HepG2 (cell line): ENCODE data around the gene WBP1. TPM values are rescaled to one million over a fixed set of nuclear protein-coding genes. Genes with fewer than 3 reads are reported as not detected.
A peak's percentile ranks its signal among the peaks of the same experiment; 100 is the strongest.

Source experiments
- ATAC-seq: fragments of 200-7000 bp; cut with Tn5 transposase; 3 replicates; pipeline ENCODE4 v1.9.1; 2020; ENCODE audit warnings: mild to moderate bottlenecking, moderate library complexity
- BruUV-seq: library from RNA; stranded (reverse); fragments of 400-500 nt; replicated peaks from 2 replicates; lab custom pipeline; 2021; lab: Mats Ljungman, UMichigan
- CTCF ChIA-PET: fragments of 300-600 bp; formaldehyde crosslinking; extraction: SDS; loops from one replicate; lab custom pipeline; 2021; ENCODE audit warnings: low total read pairs, inconsistent platforms, low intra/inter-chr PET ratio; lab: Yijun Ruan, JAX
- POLR2A ChIA-PET: fragments of 350-600 bp; sonication (Branson Sonifier 250); formaldehyde crosslinking; loops from one replicate; lab custom pipeline; 2020; ENCODE audit warnings: antibody characterized with exemption, inconsistent platforms; lab: Yijun Ruan, JAX
- DNase-seq: peaks from one replicate; pipeline ENCODE4 v3.0.0-alpha.2; 2015; ENCODE audit warnings: low spot score
- FAIRE-seq: peaks from 3 replicates; lab custom pipeline; 2011; peaks lifted over from hg19 to GRCh38; lab: Jason Lieb, UNC
- H2AFZ ChIP-seq: one replicate; pipeline ENCODE4 v1.6.1; 2011; ENCODE audit warnings: low read length, inconsistent platforms
- H3K27ac ChIP-seq: fragments of 300-600 bp; 3 replicates; pipeline ENCODE4 v1.8.0; 2011; ENCODE audit warnings: mixed run types, mild to moderate bottlenecking, mixed read lengths, low read length, inconsistent platforms; ENCODE audit not compliant: insufficient read depth; ENCODE audit errors: extremely low read length
- H3K27me3 ChIP-seq, 2 experiments: fragments of 200-600 bp in 1 of 2; 2 replicates in 1 of 2; 3 replicates in 1 of 2; pipeline versions ENCODE4 v1.6.0 to v1.8.0; 2011; ENCODE audit warnings: low read length in 2 of 2, mild to moderate bottlenecking in 2 of 2, moderate library complexity in 2 of 2, inconsistent platforms in 1 of 2; ENCODE audit not compliant: insufficient read depth in 2 of 2, control insufficient read depth in 1 of 2
- H3K36me3 ChIP-seq, 2 experiments: fragments of 200-600 bp in 1 of 2; replicated peaks in 1 of 2; 2 replicates in 1 of 2; 3 replicates in 1 of 2; pipeline versions ENCODE4 v1.5.1 to v1.8.0; 2011; ENCODE audit warnings: low read length in 2 of 2, inconsistent platforms in 1 of 2; ENCODE audit not compliant: insufficient read depth in 2 of 2, control insufficient read depth in 1 of 2
- H3K4me1 ChIP-seq: 2 replicates; pipeline ENCODE4 v1.5.1; 2012; ENCODE audit warnings: low read length, inconsistent platforms; ENCODE audit not compliant: insufficient read depth
- H3K4me2 ChIP-seq: 2 replicates; pipeline ENCODE4 v1.6.0; 2011; ENCODE audit warnings: low read depth, low read length, inconsistent platforms
- H3K4me3 ChIP-seq, 3 experiments: fragments of 200-600 bp in 1 of 3; sonication (generic), shearing (Covaris generic) in 1 of 3; replicated peaks in 1 of 3; 2 replicates each; pipeline ENCODE4 v1.5.1; 2011 to 2016; ENCODE audit warnings: low read length in 3 of 3, inconsistent platforms in 2 of 3, low read depth in 2 of 3, mild to moderate bottlenecking in 2 of 3, control low read depth in 1 of 3, mixed read lengths in 1 of 3; ENCODE audit not compliant: insufficient read depth in 1 of 3
- H3K79me2 ChIP-seq: one replicate; pipeline ENCODE4 v1.6.1; 2011; ENCODE audit warnings: low read length, inconsistent platforms; ENCODE audit not compliant: insufficient read depth
- H3K9ac ChIP-seq: 2 replicates; pipeline ENCODE4 v1.6.0; 2011; ENCODE audit warnings: mild to moderate bottlenecking, low read depth, low read length, inconsistent platforms; ENCODE audit not compliant: insufficient read depth
- H3K9me3 ChIP-seq: 2 replicates; pipeline ENCODE4 v1.5.1; 2012; ENCODE audit warnings: mild to moderate bottlenecking, low read length
- H4K20me1 ChIP-seq: 2 replicates; pipeline ENCODE4 v1.6.0; 2011; ENCODE audit warnings: inconsistent platforms, mild to moderate bottlenecking, low read length, moderate library complexity; ENCODE audit not compliant: insufficient read depth
- CREM ChIP-seq, 2 experiments: sonication (generic) in 1 of 2; formaldehyde crosslinking in 1 of 2; IDR thresholded peaks; 2 replicates each; pipeline versions ENCODE4 v1.4.0 to v1.6.1; 2016 to 2020; ENCODE audit warnings: antibody characterized with exemption in 1 of 2, mild to moderate bottlenecking in 1 of 2, missing genetic modification reagents in 1 of 2
- FOXC1 ChIP-seq: sonication (generic); formaldehyde crosslinking; IDR thresholded peaks from 2 replicates; pipeline ENCODE4 v1.8.0; 2022; ENCODE audit warnings: mild to moderate bottlenecking, missing genetic modification reagents, borderline replicate concordance
- NR2F6 ChIP-seq, 2 experiments: IDR thresholded peaks; 2 replicates each; pipeline ENCODE4 v1.6.1; 2016; ENCODE audit warnings: antibody characterized with exemption in 1 of 2, mild to moderate bottlenecking in 1 of 2
- PAF1 ChIP-seq: IDR thresholded peaks from 2 replicates; pipeline ENCODE4 v1.6.1; 2016; ENCODE audit warnings: missing genetic modification reagents, missing compliant biosample characterization
- PHF8 ChIP-seq: sonication (generic); formaldehyde crosslinking; IDR thresholded peaks from 2 replicates; pipeline ENCODE4 v1.5.0; 2020; ENCODE audit warnings: missing genetic modification reagents
- POLR2AphosphoS2 ChIP-seq: IDR thresholded peaks from 2 replicates; pipeline ENCODE4 v1.6.1; 2011; ENCODE audit warnings: low read depth, low read length, improper control_type of control experiment
- POLR2G ChIP-seq: fragments of 200-400 bp; formaldehyde crosslinking; IDR thresholded peaks from 2 replicates; pipeline ENCODE4 v1.6.1; 2018; ENCODE audit warnings: mild to moderate bottlenecking, low read depth, low read length, moderate library complexity
- RBM22 ChIP-seq: fragments of 200-400 bp; formaldehyde crosslinking; optimal IDR thresholded peaks from 2 replicates; pipeline ENCODE3; 2017; ENCODE audit warnings: mild to moderate bottlenecking, low read length, moderate library complexity
- RFXANK ChIP-seq: IDR thresholded peaks from 2 replicates; pipeline ENCODE4 v1.6.1; 2016
- RNF2 ChIP-seq: fragments of 450-650 bp; conservative IDR thresholded peaks from 2 replicates; pipeline ENCODE4 v1.6.1; 2016; ENCODE audit warnings: low read depth
- RXRA ChIP-seq: sonication (generic); formaldehyde crosslinking; IDR thresholded peaks from 2 replicates; pipeline ENCODE4 v1.5.1; 2020; ENCODE audit warnings: missing genetic modification reagents
- SALL1 ChIP-seq: sonication (generic); formaldehyde crosslinking; IDR thresholded peaks from 2 replicates; pipeline ENCODE4 v1.8.0; 2022; ENCODE audit warnings: mild to moderate bottlenecking, missing genetic modification reagents
- SP4 ChIP-seq: sonication (generic); formaldehyde crosslinking; IDR thresholded peaks from 2 replicates; pipeline ENCODE4 v1.8.1; 2023; ENCODE audit warnings: mild to moderate bottlenecking, missing genetic modification reagents
- ZC3H13 ChIP-seq: sonication (generic); formaldehyde crosslinking; IDR thresholded peaks from 2 replicates; pipeline ENCODE4 v1.8.1; 2023; ENCODE audit warnings: mild to moderate bottlenecking, missing genetic modification reagents, moderate library complexity
- ZNF33B ChIP-seq: sonication (generic); formaldehyde crosslinking; IDR thresholded peaks from 2 replicates; pipeline ENCODE4 v1.5.1; 2020; ENCODE audit warnings: mild to moderate bottlenecking, missing genetic modification reagents
- ZNF605 ChIP-seq: sonication (generic); formaldehyde crosslinking; IDR thresholded peaks from 2 replicates; pipeline ENCODE4 v1.8.0; 2022; ENCODE audit warnings: mild to moderate bottlenecking, missing genetic modification reagents
- ZNF75D ChIP-seq: sonication (generic); formaldehyde crosslinking; IDR thresholded peaks from 2 replicates; pipeline ENCODE4 v1.8.1; 2023; ENCODE audit warnings: missing genetic modification reagents, mild to moderate bottlenecking, borderline replicate concordance
- WGBS: methylation state at CpG from one replicate; pipeline ENCODE4 v1.1.6; 2017; ENCODE audit warnings: low lambda C conversion rate; 5-methylcytosine and 5-hydroxymethylcytosine counted together
- in situ Hi-C: cut with HindIII; loops from 2 replicates; pipeline ENCODE4 v1.10.0; 2017; ENCODE audit warnings: low pct_unique_long_range_greater_than_20kb; ENCODE audit not compliant: extremely low pct_ligation_motif_present
- intact Hi-C: fragments of 100-400 bp; cut with micrococcal nuclease; formaldehyde crosslinking; loops from one replicate; pipeline ENCODE4 v1.10.0; 2022; ENCODE audit not compliant: unreplicated experiment
- polyA plus RNA-seq, 8 experiments: library from polyadenylated mRNA; depleted of rRNA in 3 of 8; stranded (reverse) in 7 of 8; unstranded in 1 of 8; fragments of >200 nt; fragmentation: Illumina TruSeq in 4 of 8; extraction: Trizol in 4 of 8; gene quantifications; 2 replicates each; pipeline versions ENCODE4 v1.2.1 to v1.2.3, GENCODE V29; 2011 to 2016; ENCODE audit warnings: low read depth in 4 of 8, missing spikeins in 1 of 8, mixed read lengths in 1 of 8; ENCODE audit not compliant: insufficient read depth in 1 of 8
- total RNA-seq, 5 experiments: library from RNA; depleted of rRNA; stranded (reverse); fragments of >200 nt; fragmentation: Illumina TruSeq; extraction: Trizol; gene quantifications; 2 replicates each; pipeline ENCODE4 v1.2.3, GENCODE V29; 2016; ENCODE audit warnings: low read depth in 1 of 5
- TF ChIP-seq, protein P1 (sequence below): sonication (generic); formaldehyde crosslinking; IDR thresholded peaks from 2 replicates; pipeline ENCODE4 v1.4.0; 2020; ENCODE audit warnings: missing genetic modification reagents, borderline replicate concordance
- TF ChIP-seq, protein P2 (sequence below): IDR thresholded peaks from 2 replicates; pipeline ENCODE4 v1.6.1; 2016; ENCODE audit warnings: low read depth
- TF ChIP-seq, protein P3 (sequence below): sonication (generic); formaldehyde crosslinking; IDR thresholded peaks from 2 replicates; pipeline ENCODE4 v1.5.1; 2020; ENCODE audit warnings: mild to moderate bottlenecking, missing genetic modification reagents, borderline replicate concordance

WBP1 gene
- total and polyA plus RNA-seq, 2 of the 13 experiments (the other 11 are each of a cell fraction or from before 2014, with no cell fraction given) = 38.8 to 85.7 TPM

- Histone ChIP-seq H3K27ac (peak overlapping the region; percentile 9), H3K4me3 (peak overlapping the region; percentile 5 to 26 (median 14); a peak in 2 of 6 replicates), H3K4me1 (peaks cover 69% of the 10 kb centered on the region), H3K79me2 (peaks cover 51% of the 10 kb centered on the region), H3K9ac (peak overlapping the region; percentile 27; the same call in 1 of the 2 replicates), H2AFZ (no peak overlapping the region), H3K9me3 (no peaks in the 10 kb centered on the region), H4K20me1 (no peaks in the 10 kb centered on the region), H3K4me2 (peak overlapping the region; percentile 92), H3K36me3 (no peaks in the 10 kb centered on the region; a peak in 3 of 5 replicates), H3K27me3 (no peaks in the 10 kb centered on the region; a peak in 1 of 5 replicates)
- ChIA-PET POLR2A (interaction anchor here (0.8 to 16.5 kb wide), 14 partner anchors 9 to 76 kb away, joined by 3 to 795 read pairs (median 11); partner anchors contain the start of genes AUP1, CCDC142, DQX1 and HTRA2), CTCF (interaction anchor here (1.9 kb wide), 1 partner anchor 82 kb away, joined by 6 read pairs; no protein-coding TSS in a partner anchor)
- DNase-seq (no peak), ATAC-seq (no peak), FAIRE-seq (no peak)
- 82% methylated on average over 14 of the region's 14 CpGs for WGBS
- intact Hi-C loops (loop anchor here (2.0 kb wide), 1 partner anchor 81 kb away; no protein-coding TSS in a partner anchor), in situ Hi-C loops (no loop called here)
- no TSS peak for BruUV-seq
- TF ChIP-seq PAF1 (CRISPR knock-in tag) (peak; percentile 28; the same call in 1 of the 2 replicates), POLR2G (peak; percentile 67; the same call in 1 of the 2 replicates), NR2F6 (IDR thresholded peaks at IDR 0.05) (no peak), NR2F6 (CRISPR knock-in tag; IDR thresholded peaks at IDR 0.05) (no peak), RFXANK (CRISPR knock-in tag) (no peak), POLR2AphosphoS2 (peak; percentile 45; the same call in 1 of the 2 replicates), ZNF75D (0 out of 2 replicates have a peak, but pooled peaks have one; percentile 46), ZNF33B (CRISPR knock-in tag) (no peak), ZC3H13 (CRISPR knock-in tag) (peak; percentile 97), FOXC1 (CRISPR knock-in tag) (no peak), RXRA (CRISPR knock-in tag) (0 out of 2 replicates have a peak, but pooled peaks have one; percentile 22), SP4 (CRISPR knock-in tag) (0 out of 2 replicates have a peak, but pooled peaks have one; percentile 17), ZNF605 (CRISPR knock-in tag) (0 out of 2 replicates have a peak, but pooled peaks have one; percentile 38), CREM (IDR thresholded peaks at IDR 0.05) (no peak), CREM (CRISPR knock-in tag; IDR thresholded peaks at IDR 0.05) (no peak), PHF8 (CRISPR knock-in tag) (peak; percentile 30; the same call in 1 of the 2 replicates), RBM22 (peak; percentile 94), RNF2 (no peak), SALL1 (peak; percentile 2; the same call in 1 of the 2 replicates)
- TF ChIP-seq, protein P1, sequence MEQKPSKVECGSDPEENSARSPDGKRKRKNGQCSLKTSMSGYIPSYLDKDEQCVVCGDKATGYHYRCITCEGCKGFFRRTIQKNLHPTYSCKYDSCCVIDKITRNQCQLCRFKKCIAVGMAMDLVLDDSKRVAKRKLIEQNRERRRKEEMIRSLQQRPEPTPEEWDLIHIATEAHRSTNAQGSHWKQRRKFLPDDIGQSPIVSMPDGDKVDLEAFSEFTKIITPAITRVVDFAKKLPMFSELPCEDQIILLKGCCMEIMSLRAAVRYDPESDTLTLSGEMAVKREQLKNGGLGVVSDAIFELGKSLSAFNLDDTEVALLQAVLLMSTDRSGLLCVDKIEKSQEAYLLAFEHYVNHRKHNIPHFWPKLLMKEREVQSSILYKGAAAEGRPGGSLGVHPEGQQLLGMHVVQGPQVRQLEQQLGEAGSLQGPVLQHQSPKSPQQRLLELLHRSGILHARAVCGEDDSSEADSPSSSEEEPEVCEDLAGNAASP (CRISPR knock-in tag) = 0 out of 2 replicates have a peak, but pooled peaks have one; percentile 29
- TF ChIP-seq, protein P2, sequence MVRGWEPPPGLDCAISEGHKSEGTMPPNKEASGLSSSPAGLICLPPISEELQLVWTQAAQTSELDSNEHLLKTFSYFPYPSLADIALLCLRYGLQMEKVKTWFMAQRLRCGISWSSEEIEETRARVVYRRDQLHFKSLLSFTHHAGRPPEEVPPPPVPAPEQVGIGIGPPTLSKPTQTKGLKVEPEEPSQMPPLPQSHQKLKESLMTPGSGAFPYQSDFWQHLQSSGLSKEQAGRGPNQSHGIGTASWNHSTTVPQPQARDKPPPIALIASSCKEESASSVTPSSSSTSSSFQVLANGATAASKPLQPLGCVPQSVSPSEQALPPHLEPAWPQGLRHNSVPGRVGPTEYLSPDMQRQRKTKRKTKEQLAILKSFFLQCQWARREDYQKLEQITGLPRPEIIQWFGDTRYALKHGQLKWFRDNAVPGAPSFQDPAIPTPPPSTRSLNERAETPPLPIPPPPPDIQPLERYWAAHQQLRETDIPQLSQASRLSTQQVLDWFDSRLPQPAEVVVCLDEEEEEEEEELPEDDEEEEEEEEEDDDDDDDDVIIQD (CRISPR knock-in tag) = no peak
- TF ChIP-seq, protein P3, sequence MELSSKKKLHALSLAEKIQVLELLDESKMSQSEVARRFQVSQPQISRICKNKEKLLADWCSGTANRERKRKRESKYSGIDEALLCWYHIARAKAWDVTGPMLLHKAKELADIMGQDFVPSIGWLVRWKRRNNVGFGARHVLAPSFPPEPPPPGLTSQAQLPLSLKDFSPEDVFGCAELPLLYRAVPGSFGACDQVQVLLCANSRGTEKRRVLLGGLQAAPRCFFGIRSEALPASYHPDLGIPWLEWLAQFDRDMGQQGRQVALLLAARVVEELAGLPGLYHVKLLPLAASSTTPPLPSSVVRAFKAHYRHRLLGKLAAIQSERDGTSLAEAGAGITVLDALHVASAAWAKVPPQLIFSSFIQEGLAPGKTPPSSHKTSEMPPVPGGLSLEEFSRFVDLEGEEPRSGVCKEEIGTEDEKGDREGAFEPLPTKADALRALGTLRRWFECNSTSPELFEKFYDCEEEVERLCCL (CRISPR knock-in tag) = no peak
These were observed 47.4 kb downstream of the WBP1 start for GRCh38 chr2:74505448-74506246.
